GM06990 (cell line): ENCODE measurements around the gene EYA2.

Experiments
- DNase-seq: peaks from one replicate; pipeline ENCODE4 v3.0.0-alpha.2; 2011; ENCODE audit not compliant: insufficient read length; ENCODE audit errors: extremely low read depth
- H3K27me3 ChIP-seq: replicated peaks from 2 replicates; pipeline ENCODE4 v1.6.0; 2011; ENCODE audit warnings: low read length; ENCODE audit not compliant: control insufficient read depth, insufficient read depth
- H3K36me3 ChIP-seq: 2 replicates; pipeline ENCODE4 v1.5.1; 2011; ENCODE audit warnings: low read length; ENCODE audit not compliant: control insufficient read depth, insufficient read depth
- H3K4me3 ChIP-seq: replicated peaks from 2 replicates; pipeline ENCODE4 v1.5.1; 2011; ENCODE audit warnings: low read depth, mild to moderate bottlenecking, control low read depth, low read length
- TF ChIP-seq, protein P1 (sequence below): IDR thresholded peaks from 2 replicates; pipeline ENCODE4 v1.5.1; 2011; ENCODE audit warnings: low read length, control low read depth, mild to moderate bottlenecking, inconsistent platforms; ENCODE audit not compliant: insufficient read depth, poor library complexity, severe bottlenecking

Gene EYA2

DNA sequence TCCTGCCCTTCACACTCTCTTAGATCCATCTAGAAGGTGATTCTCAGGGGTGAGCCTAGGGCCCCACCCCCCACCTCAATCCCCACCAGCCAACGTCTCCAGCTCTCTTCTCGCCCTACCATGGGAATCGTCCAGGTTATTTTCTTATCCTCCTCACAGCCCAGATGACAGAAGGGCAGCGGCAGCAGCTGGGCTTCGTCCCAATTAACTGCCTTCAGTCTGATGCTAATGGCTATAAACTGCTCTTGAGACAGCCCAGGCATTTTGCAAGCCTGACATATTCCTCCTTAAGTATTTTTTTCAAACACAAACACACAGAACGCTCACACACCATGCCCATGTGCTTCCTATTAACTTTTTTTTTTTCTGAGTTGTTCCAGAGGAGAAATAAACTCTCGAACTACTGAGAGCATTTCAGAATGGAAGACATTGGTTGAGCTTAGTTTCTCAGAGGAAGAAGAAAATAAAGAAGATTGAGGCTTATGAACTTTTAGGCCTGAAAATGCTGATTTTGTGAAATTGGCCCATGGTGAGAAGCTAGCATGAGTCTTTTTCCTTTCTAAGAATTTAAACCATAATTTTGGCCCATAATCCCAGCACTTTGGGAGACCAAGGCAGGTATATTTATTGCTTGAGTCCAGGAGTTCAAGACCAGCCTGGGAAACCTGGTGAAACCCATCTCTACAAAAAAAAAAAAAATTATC lies 124.6 kb downstream of the EYA2 start:
- TF ChIP-seq, protein P1, sequence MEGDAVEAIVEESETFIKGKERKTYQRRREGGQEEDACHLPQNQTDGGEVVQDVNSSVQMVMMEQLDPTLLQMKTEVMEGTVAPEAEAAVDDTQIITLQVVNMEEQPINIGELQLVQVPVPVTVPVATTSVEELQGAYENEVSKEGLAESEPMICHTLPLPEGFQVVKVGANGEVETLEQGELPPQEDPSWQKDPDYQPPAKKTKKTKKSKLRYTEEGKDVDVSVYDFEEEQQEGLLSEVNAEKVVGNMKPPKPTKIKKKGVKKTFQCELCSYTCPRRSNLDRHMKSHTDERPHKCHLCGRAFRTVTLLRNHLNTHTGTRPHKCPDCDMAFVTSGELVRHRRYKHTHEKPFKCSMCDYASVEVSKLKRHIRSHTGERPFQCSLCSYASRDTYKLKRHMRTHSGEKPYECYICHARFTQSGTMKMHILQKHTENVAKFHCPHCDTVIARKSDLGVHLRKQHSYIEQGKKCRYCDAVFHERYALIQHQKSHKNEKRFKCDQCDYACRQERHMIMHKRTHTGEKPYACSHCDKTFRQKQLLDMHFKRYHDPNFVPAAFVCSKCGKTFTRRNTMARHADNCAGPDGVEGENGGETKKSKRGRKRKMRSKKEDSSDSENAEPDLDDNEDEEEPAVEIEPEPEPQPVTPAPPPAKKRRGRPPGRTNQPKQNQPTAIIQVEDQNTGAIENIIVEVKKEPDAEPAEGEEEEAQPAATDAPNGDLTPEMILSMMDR = no peak

DNA sequence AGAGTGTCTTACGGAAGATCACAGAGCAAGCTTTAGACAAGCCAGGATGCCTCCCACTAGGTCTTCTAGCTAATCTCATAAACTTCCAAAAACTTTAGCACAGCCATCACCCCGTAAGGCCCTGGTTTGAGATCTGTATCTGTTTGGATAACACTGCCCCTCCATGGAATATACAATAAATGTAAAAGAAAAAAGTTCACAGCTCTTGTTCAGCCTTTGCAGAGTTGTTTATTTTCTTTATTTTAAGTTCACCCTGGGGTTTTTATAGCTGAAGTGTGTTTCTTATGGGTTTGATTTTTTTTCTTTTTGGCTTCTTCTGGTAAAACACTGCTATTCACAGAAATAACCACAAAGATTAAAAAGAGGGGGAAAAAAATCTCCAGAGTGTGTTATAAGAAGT lies 125.6 kb downstream of the EYA2 start:
- Histone ChIP-seq H3K36me3 (peaks cover 9% of the 10 kb centered on the region), H3K27me3 (no peaks in the 10 kb centered on the region), H3K4me3 (no peak overlapping the region)
- TF ChIP-seq, protein P1 = no peak
- no peak for DNase-seq

More for the DNA sequence above, 124.6 kb downstream of the EYA2 start:
- Histone ChIP-seq H3K36me3 (peaks cover 9% of the 10 kb centered on the region), H3K4me3 (no peak overlapping the region), H3K27me3 (no peaks in the 10 kb centered on the region)
- DNase-seq = no peak

DNA sequence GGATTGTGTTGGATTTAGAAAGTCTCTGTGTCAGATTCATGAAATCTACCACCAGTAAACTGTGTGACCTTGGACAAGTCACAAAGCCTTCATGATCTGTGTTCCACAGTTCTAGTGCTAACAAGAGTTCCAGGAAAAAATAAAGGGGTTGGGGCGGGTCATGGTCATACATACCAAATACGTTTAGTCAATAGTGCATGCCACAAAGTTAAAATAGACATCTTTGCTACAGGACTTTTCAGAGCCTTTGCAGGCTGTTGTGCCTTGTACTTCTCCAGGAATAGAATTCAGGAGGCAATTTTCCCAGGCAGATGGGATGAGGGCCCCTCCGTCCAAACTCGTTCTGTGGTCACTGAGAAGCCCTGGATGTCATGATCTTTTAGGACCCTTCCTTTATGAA lies 127.2 kb downstream of the EYA2 start:
- peaks cover 6% of the 10 kb centered on the region for H3K36me3 ChIP-seq
- H3K4me3 ChIP-seq = no peak overlapping the region
- TF ChIP-seq, protein P1 = no peak
- no peak for DNase-seq
- H3K27me3 ChIP-seq = no peaks in the 10 kb centered on the region

DNA sequence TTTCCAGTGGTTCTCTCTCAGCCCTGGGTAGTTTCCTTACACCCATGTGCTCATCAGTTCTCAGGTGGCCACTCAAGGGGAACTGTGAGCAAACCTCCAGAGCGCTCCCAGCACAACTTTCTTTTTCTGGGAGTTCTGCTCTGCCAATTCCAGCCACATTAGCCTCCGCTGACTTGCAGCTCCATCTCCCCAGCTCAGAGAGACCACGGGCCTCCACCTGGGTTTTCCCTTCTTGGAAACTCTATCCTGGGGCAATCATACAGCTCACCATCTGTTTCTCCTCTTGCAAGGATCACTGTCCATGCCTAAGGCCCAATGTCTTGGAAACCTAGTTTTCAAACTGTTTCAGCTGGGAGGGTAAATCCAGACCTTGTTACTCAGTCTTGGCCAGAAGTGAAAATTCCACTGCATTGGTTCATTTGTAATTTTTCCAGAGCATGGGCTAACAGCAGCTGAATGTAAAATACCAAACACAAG lies 129.9 kb downstream of the EYA2 start:
- TF ChIP-seq, protein P1 = no peak
- Histone ChIP-seq H3K4me3 (no peak overlapping the region), H3K36me3 (peaks cover 6% of the 10 kb centered on the region), H3K27me3 (no peaks in the 10 kb centered on the region)
- DNase-seq = no peak

DNA sequence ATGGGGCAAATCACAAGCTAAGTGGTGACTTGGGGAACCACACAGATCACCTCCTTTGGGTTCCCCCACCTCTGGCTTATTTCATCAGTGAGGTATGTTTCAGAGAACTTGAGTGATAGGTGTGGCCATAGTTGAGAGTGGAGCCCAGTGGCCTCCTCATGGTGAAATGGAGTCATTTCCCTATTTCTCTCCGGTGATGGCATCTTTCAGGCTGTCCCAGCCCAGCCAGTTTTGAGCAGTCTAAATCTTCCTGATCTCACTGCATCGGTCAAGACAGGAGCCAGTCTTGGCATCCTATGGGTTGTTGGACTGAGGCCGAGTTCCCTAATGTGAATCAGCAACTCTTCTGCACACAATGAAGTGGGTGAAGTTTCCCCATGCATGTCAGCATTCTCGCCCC lies 132.4 kb downstream of the EYA2 start:
- Histone ChIP-seq H3K27me3 (no peaks in the 10 kb centered on the region), H3K36me3 (peaks cover 9% of the 10 kb centered on the region), H3K4me3 (no peak overlapping the region)
- DNase-seq = no peak
- TF ChIP-seq, protein P1 = no peak
